ENCODE measurements around the gene PLXNB1.
"Not testable (repeated sequence)": the region's sequence is repeated elsewhere in the genome, so short reads cannot be mapped to it uniquely, and the experiment has no call there.

PLXNB1 gene

DNA sequence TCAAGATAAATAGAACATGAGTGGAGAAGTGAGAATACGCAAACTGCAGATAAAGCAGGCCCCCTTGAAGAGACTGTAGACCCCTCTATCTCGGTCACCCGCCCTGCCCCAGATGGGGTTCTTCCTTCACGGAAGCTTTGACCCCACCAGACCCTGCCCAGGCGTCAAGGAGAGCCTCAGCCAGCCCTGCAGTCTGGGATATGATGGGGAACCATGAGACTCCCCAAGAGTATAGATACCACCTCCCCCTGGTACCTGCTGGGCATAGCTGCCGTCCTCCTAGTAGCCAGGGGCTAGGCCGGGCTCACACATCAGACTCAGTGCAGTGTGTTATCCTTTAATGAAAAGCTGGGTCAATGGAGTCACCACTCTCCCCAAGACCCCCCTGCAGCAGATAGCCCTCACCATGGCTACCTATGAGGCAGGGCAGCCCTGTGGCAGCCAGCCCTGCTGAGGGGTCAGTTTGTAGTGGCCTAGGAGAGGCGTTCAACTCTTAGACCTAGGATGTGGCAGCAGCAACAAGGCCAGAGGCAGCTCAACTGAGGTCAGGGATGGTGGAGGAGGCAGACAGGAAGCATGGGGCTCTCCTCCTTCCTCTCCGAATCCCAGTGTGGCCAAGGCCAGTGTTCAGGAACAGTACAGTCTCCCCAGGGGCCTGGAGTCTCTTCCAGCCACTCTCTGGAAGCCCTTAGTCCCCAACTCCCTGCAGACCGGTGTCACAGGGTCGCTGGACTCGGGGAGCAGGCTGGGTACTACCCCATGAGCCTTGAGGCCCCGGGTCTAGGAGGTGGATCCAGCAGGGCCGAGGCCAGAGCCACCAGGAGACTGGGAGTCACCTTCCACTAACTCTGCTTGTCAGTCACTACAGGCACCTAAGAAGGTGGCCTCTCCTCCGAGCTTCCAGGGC, 26.1 kb downstream of the PLXNB1 start:
- DNase-seq = no peak

DNA sequence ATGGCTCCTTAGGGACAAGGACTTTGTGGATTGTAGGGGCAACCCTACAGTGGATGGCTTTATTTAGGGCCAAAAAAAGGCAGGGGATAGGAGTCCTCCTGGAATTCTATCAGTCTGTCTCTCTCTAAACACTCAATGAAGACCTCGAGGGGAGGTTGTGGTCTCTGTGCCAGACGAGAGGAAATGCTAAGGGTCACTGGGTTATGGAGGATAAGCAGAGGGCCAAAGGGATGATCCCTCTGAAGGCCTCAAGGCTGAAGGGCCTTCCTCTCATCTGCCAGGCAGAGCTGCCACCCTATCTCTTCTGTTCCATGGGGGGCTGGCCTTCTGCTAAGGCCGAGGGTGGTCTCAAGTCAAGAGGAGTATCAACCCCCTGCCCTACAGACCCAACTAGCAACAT, 27.0 kb downstream of the PLXNB1 start:
- DNase-seq = no peak

DNA sequence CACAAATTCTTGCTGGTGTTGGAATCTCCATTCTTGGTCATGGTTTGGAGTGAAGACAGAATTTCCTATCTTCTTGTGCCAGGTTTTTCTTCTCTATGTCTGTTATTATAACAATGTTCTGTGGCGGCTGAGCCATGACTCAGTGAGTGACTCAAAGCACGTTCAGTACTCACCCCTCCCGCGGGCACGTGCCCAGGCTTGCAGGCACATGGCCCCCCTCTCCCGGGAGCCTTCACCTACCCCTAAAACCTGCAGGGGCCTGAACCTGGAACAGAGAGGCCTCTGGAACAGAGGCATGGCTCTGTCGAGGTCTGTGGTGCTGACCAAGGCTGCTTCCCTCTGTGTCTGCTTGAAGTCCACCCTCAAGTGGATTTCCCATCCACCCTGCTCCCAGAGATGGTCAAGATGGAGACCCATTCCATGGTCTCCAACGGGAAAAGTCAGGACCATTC, 27.6 kb downstream of the PLXNB1 start:
- no peak for DNase-seq

DNA sequence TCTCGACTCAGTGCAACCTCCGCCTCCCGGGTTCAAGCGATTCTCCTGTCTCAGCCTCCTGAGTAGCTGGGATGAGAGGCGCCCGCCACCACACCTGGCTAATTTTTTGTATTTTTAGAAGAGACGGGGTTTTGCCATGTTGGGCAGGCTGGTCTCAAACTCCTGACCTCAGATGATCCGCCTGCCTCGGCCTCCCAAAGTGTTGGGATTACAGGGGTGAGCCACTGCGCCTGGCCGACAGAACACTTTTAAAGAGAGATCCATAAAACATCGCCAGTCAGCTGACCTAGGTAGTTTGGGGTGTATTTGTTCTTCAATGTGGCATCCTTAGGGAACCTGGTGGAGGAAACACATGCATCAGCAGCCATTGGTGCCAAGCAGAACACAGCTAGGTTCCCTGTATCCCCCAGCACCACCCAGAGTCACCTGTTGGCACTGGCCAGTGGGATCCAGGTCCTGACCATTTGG, 28.4 kb downstream of the PLXNB1 start:
- not testable (repeated sequence) for DNase-seq

DNA sequence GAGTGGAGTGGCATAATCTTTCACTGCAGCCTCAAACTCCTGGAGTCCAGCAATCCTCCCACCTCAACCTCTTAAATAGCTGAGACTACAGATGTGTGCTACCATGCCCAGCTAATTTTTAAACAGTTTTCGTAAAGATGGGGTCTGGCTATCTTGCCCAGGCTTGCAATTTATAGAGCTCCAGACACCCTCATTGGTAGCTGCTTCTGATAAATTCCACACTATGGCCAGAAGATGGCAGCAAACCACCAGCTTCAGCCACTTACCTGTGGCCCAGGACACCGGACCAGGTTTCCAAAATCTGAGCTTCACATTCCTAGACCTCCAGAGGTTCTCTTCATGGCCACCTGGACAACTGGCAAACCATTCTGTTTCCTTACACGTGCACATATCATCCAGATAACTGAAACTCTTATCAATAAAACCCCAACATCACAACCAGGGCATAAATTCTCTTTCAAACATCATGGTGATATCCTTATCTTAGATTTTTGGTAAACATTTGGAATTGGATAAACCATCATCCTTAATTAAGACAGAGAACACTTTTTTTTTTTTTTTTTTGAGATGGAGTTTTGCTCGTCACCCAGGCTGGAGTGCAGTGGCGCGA, 29.0 kb downstream of the PLXNB1 start:
- no peak for DNase-seq

DNA sequence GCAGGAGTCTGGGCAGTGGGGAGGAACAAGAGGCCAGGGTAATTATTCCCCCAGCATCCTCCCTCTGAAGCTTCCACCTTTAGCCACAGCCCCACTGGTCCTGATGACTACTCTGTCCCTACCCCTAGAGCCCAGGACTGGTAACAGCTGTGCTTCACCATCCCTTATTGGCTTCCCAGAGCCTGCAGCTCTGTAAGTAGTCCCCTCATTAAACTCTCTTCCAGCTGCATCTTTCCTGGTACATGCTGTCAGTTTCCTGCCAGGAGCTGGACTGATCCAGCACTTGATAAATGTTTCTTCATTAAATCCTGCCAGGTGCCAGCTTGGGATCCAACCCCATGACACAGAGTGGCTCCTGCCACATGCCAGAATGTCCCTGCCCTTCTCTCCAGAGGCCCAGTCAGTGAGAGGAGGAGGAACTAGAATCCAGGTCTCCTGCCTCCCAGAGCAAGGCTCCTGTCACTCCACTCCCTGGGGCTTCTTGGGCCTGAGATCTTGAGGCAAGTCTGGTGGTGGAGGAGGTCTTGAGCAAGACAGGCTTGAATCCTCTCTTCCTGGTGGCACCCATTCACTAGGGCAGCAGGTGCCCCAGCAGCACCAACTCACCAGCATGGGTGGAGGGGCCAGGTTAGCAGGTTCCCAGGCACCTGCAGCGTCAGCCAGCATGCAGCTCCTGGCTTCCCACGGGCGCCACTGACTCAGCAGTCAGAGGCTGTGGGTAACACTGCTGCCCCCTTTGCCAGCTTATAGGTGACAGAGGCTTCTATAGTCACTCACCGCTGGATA, 30.3 kb downstream of the PLXNB1 start:
- DNase-seq = no peak

DNA sequence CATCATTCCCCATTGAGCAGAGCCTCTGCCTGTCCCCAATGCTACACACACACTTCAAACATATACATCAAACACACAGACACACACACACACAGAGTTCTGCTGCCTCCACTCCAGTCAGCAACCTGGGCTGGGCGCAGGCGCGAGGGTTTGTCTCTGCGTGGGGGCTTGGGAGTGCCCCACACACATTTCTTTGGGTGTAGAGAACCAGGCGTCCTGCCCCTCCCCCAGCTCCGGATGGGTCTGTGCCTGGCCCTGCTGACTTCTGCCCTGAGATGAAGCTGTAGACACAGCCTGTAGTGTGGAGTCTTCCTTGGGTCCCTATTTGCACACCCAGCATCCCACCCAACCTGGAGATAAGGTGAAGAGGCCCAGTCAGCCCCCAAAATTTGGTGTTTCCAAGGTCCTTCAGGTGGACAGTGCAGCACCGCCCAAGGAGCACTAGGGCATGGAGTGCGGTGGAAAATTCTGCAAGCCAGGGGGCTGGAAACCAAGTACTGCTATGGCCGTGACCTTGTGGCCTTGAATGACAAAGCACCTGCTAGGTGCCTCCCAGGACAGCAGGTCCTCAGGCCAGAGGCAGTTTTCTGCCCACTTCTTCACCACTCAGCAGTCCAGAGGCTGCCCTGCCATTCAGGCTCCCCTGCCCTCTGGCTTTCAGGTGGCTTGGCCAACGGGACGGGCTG, 31.0 kb downstream of the PLXNB1 start:
- no peak for DNase-seq

DNA sequence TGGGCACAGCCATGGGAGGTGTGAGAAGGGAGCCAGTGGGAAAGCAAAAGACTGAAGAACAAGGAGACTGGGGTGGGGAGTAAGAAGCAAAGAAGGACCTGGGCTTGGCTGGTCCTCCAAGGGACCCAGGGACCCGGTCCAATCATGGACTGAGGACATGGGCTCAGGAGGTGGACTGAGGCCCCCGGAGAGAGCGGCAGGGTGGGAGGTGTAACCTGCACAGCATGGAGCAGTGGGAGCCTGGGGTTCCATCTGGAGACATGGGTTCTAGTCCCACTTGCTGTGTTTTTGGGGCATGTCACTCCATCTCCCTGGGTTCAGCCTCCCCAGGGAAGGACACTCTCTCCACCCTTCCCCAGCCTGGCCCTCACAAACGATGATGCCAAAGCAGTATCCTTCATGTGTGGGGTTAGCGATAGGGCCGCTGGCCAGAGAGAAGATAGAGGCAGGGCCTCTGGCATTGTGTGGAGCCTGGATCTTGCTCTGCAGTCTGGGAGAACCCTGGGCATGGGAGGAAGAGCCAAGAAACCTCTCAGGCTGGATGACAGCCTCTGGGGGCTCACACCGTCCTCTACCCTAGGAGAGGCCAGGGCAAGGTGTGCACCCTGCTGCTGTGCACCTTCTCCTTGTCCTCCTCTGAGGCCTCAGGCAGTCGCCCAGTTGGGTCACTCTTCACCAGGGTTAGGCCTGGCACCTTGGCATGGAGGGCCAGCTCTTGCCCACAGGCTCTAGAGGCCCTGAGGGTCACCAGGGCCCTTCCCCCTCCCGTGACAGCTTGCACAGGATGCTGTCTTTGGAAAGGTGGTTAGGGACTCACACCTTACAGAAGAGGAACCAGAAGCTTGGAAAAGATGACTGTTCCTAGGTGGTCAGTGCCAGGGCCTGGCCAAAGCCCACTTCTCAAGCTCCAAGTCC, 31.9 kb downstream of the PLXNB1 start:
- no peak for DNase-seq

DNA sequence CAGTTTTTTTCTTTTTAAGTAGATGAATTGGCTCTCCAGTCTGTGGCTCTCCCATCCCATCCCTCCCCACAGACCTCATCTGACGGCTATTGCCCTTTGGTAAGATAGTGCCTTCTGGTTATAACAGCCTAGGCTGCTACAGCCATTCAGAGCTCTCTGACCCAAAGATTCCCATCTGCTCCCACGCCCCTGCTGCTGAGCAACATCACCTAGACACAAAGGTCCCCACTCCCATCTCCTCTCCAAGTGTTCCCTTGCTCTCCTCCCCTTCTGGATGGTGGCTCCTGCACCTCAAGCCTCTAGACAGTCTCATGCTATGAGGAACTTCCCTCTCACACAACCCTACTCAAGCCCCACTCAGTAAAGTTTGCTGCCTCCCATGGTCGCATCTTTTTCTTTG, 34.2 kb downstream of the PLXNB1 start:
- DNase-seq = no peak

DNA sequence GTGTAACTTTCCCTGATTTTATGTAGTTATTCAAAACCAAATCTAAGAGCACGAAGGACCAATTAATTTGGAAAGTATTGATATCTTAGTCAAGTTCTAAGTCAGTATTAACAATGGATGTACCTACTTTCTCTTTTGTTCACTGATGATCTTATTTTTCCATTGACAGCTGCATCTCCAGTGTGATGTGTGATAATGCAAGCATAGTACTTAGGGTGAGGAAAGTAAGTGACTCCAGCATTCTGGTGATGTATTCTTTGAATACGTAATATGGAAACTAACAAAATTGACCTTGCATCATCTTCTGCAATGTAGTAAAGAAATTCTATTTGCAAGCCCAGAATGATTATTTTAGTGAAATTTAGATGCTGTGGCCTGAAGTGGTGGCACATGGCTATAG, 35.5 kb downstream of the PLXNB1 start:
- no peak for DNase-seq

DNA sequence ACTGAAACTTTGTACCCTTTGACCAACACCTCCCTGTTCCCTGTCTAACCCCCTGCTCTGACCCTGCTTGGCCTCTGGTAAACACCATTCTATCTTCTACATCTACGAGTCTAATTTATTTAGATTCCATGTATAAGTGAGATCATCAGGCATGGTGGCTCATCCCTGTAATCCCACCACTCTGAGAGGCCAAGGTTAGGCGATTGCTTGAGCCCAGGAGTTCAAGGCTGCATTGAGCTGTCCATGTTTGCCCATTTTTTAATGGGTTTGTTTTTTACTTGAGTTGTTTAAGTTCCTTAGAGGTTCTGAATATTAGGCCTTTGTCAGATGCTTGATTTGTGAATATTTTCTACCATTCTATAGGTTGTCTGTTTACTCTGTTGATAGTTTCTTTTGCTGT, 40.9 kb downstream of the PLXNB1 start:
- no peak for DNase-seq

DNA sequence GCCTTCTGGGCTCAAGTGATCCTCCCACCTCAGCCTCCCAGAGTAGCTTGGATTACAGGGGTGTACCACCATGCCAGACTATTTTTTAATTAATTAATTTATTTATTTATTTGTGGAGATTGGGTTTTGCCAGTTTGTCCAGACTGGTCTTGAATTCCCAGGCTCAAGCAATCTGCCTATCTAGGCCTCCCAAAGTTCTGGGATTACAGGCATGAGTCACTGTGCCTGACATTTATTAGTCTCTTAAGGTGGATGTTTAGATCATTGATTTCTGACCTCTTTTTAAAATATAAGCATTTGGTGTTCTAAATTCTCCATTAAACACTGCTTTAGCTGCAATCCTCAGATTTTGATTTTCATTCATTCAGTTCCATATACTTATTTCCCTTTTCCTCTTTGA, 42.3 kb downstream of the PLXNB1 start:
- DNase-seq = no peak

DNA sequence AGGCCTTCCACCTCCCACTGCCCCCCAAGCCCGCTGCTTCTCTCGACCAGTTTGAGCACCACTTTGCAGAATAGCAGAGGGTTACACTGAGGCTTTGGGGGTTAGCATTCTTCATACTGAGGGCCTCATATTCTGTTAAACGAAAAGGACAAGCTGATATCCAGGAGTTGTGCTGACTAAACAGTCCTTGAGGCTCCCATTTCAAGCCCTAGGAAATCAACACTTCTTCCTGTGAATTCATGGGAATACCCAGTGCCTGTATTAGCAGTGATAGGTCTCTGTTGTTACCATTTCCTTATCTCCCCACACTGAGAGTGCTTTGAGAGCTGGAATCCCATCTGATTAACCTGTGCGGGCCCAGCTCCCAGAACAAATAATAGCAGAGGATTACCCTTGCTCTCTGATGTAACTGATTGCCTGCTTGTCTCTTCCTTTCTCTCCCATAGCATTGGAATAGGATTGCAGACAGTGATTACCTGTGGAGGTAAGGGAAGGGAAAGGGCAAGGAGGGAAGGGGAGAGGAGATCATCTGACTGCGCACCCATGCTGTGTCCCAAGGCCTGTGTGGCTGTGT, 56.9 kb downstream of the PLXNB1 start:
- DNase-seq = no peak

DNA sequence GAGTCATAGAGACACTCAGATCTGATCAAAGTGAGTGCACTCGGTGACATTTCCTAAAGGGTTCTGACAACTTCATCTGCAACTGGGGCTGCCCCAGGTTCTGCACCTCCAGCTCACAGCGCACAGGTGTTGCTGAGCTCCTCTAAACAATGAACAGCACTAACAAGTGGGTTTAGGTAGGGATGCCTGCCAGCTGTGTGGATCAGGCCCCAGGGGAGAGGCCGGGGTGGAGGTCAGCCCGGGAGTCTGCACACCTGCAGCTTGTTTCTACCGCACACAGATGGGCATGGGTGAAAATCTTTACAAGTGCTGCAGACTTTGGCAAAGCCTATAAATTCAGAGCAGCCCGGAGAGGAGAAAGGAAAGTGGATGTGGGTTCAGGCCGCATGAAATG, 57.5 kb downstream of the PLXNB1 start:
- no peak for DNase-seq

DNA sequence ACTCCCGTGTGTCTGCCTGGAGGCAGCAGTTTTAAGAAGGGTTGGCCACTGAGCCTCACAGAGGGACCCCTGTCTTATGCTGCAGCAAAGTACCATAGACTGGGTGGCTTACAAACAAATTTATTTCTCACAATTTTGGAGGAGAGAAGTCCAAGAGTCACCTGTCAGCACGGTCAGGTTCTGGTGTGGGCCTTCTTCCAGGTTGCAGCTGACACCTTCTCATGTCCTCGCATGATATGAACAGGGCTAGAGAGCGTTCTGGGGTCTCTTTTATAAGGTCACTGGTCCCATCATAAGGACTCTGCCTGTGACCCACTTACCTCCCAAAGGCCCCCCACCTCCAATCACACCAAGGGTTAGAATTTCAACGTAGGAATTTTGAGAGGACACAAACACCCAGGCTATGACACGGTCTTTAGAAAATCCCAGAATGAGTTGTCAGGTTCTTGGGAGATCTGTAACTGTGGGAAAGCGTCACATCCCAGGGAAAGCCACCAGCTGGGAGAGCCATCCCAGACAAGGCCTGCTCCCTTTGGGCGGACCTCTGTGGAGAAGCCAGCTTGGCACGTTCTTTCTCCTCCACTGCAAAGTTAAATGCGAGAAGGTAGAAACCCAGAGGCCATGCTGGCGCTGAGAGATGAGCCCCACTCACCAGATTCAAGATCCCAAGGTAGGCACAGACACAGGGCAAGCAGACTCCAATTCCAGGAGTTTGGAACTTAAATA, 58.1 kb downstream of the PLXNB1 start, which contains the start of gene FBXW12:
FBXW12 (plus strand) TSS at position 569 of the 726 bp plus-strand sequence. CDS start 549 bp downstream, outside the sequence.
- DNase-seq = no peak

DNA sequence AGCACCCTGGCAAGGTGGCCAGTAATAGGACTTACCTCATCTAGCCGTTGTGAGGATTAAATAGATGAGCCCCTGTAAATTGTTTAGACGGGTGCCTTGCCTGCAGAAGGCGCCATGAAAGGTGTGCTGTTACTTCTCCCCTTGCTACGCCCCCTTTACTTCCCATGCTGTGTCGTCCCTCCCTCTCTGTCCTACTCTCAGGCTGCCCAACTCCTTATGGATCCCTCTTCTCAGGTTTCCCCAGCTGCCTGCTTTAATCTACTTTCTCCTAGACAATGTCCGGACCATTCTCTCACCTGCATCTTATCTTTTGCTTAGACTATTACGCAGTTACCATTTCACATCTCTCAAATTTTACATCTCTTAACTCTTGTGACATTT, 59.6 kb downstream of the PLXNB1 start:
- DNase-seq = no peak

DNA sequence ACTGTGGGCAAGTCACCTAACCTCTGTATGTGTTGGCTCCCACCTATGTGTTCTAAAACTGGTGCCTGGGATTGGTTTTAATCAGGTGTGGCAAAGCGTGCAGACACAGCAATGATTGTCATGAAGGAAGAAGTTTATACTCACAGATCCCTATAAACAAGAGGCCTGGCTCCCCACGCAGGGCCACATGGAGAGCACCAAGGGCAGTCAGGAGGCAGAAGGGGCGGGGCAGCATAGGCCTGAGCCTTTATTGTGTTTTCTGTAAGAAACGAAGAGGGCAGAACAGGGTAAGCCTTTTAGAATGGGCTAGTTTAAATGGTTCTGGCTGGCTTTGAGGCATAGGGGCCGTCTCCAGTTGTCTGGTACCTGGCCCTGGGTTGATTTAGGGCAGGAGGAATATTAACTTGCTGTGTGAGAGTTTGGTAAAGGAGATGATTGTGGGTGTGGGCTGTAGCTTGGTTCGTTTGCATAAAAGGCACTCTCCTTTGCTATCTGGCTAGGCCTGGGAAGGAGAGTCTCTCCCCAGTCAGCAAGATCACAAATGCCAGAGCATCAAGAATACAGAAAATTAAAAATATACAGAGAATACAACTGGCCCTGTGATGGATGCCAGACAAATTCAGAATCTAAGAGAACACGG, 60.1 kb downstream of the PLXNB1 start:
- no peak for DNase-seq

DNA sequence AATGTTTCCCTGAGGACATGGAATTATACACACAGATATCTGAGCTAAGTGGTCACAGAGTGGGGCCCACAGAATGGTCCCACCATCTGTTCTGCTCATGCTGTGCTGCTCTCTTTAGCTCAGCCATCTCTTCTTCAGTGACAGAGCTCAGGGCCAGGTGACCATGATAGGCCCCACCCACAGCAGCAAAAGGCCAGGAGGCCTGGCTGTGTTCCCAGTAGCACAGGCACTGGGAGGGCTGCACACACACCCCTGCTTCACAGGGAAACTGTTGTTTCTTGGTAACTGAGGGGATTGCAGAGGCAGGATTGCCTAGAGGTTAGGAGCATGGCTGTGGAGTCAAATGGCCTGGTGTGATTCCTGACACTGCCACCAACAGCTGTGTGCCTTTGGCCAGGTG, 62.7 kb downstream of the PLXNB1 start:
- no peak for DNase-seq

DNA sequence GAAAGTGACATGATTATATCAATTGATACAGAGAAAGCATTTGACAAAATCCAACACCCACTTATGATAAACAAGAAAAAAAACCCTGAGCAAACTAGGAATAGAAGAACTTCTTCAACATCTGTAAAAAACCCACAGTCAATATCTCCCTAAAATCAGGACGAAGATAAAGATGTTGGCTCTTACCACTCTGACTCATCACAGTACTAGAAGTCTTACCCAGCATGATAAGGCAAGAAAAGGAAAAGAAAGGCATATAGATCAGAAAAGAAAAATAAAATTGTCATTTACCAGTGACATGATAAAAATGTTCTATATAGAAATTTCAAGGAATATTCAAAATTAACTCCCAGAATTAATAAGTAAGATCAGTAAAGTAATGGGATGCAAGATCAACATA, 65.0 kb downstream of the PLXNB1 start:
- no peak for DNase-seq

DNA sequence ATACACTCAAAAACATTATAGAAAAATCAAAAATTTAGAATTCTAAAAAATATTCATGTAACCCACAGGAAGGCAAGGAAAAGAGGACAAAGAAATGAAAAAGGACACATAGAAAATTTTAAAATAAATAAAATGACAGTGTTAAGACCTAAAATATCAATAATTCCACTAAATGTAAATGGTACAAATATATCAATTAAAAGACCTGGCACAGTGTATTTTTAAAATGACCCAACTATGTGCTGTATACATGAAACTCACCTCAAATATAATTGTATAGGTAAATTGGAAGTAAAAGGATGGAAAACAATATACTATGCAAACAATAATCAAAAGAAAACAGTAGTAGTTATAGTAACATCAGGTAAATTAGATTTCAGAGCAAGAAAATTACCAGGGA, 68.0 kb downstream of the PLXNB1 start:
- DNase-seq = no peak
